Fibroblast of gingiva (primary cell): Measurements from ENCODE around the gene SYCE3.

Experiments used
- DNase-seq: peaks from one replicate; pipeline ENCODE4 v3.0.0-alpha.2; 2011; ENCODE audit warnings: low read depth

Gene SYCE3

GRCh38 chr22:50575426-50575941, 12.8 kb upstream of the SYCE3 start:
- DNase-seq, result no peak

- no peak for DNase-seq
Measured at GRCh38 chr22:50574383-50574755, 11.7 kb upstream of the SYCE3 start.

GRCh38 chr22:50573491-50574382, 11.0 kb upstream of the SYCE3 start:
- no peak for DNase-seq

- no peak for DNase-seq
Measured at GRCh38 chr22:50572965-50573364, 10.2 kb upstream of the SYCE3 start.

- DNase-seq, result no peak
Measured at GRCh38 chr22:50571264-50572175, 8.8 kb upstream of the SYCE3 start.

GRCh38 chr22:50570861-50571260, 8.1 kb upstream of the SYCE3 start:
- DNase-seq, result no peak

GRCh38 chr22:50569896-50570535, 7.3 kb upstream of the SYCE3 start:
- DNase-seq, result no peak

GRCh38 chr22:50569041-50569459, 6.3 kb upstream of the SYCE3 start:
- DNase-seq, result no peak

GRCh38 chr22:50568626-50569025, 5.9 kb upstream of the SYCE3 start:
- DNase-seq, result no peak

- DNase-seq, result no peak
Measured at GRCh38 chr22:50567721-50568252, 5.1 kb upstream of the SYCE3 start.

GRCh38 chr22:50564289-50564688, 1.6 kb upstream of the SYCE3 start:
- no peak for DNase-seq

GRCh38 chr22:50563413-50564160, 868 bp upstream of the SYCE3 start:
- no peak for DNase-seq

- no peak for DNase-seq
Measured at GRCh38 chr22:50561401-50562358, 1.0 kb downstream of the SYCE3 start.

GRCh38 chr22:50560034-50560433, 2.7 kb downstream of the SYCE3 start:
- no peak for DNase-seq

- no peak for DNase-seq
Measured at GRCh38 chr22:50556703-50557102, 6.0 kb downstream of the SYCE3 start.

- DNase-seq, result no peak
Measured at GRCh38 chr22:50553310-50553709, 9.4 kb downstream of the SYCE3 start.

GRCh38 chr22:50551160-50551752, 11.5 kb downstream of the SYCE3 start:
- no peak for DNase-seq

GRCh38 chr22:50550395-50550794, 12.3 kb downstream of the SYCE3 start:
- no peak for DNase-seq

- no peak for DNase-seq
Measured at GRCh38 chr22:50548921-50549790, 13.6 kb downstream of the SYCE3 start.
